ENCODE data around the gene KDSR.

The KDSR gene

DNA sequence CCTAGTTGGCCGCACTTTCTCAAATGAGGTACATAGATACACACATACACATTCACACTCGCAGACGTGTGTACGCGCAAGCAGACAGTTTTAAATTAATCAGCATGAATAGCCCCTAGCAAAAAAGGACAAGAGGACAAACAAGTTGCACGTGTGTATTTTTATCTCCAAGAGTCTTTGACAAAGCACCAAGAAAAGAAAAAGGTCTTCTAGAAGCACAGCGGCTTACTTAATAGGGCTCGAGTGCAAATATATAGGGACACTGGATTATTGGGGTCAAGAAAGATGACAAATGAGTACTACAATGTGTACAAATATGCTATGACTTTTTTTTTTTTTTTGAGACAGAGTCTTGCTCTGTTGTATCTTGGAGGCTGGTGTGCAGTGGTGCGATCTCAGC lies 45.7 kb downstream of the KDSR start:
- no peak for DNase-seq (ENCODE audit: low read depth, low spot score)

DNA sequence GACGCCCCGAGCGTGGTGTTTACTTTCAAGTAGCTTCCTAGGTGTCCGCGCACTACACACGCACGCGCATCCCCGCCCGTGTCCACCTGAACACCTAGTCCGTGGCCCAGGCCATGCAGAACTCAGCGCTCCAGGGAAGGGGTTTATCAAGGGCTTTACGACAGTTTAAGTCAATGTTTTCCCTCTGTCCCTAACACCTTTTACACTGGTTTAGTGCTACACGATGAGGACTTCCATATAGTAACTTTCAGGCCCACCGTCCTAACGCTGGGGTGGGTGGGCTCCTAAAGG lies 46.1 kb downstream of the KDSR start:
- DNase-seq (ENCODE audit: low read depth, low spot score): no peak

DNA sequence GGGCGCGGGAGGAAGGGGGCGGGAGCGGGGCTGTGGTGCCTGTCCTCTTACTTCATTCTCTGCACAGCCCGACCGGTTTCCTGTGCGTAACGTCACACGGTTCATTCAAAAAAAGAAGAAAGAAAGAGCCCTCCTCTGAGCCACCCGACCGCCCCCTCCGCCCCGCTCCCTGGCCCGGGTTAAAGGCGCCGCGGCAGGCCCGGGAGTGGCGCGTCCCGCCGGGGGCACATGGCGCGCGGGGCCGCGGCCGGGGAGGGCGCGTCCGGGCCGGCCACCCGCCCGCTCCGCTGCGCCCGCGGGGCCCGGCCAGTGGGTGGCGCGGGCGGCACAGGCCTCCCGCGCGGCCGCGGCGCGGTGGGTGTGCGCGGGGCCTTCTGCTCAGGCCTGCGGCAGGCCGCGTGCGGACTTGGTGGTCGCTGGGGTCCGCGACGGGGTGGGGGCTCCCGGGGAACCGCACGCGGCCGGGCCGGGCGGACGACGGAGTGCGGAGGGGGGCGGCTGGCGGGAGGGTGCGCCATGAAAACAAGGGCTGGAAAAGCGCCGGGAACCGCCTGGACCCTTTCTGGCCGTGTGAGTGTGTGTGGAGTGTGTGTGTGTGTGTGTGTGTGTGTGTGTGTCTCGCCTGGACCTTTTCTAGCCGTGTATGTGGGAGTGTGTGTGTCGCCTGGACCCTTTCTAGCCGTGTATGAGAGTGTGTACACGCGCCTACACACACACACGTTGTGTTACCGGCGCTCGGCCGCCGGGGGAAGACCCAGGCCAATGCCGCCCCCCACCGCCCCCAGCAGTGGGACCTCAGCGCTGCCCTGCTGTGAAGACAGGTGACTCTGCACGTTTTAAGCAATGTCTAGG lies 46.7 kb downstream of the KDSR start:
- peak; percentile 88 for DNase-seq (ENCODE audit: low read depth, low spot score)

DNA sequence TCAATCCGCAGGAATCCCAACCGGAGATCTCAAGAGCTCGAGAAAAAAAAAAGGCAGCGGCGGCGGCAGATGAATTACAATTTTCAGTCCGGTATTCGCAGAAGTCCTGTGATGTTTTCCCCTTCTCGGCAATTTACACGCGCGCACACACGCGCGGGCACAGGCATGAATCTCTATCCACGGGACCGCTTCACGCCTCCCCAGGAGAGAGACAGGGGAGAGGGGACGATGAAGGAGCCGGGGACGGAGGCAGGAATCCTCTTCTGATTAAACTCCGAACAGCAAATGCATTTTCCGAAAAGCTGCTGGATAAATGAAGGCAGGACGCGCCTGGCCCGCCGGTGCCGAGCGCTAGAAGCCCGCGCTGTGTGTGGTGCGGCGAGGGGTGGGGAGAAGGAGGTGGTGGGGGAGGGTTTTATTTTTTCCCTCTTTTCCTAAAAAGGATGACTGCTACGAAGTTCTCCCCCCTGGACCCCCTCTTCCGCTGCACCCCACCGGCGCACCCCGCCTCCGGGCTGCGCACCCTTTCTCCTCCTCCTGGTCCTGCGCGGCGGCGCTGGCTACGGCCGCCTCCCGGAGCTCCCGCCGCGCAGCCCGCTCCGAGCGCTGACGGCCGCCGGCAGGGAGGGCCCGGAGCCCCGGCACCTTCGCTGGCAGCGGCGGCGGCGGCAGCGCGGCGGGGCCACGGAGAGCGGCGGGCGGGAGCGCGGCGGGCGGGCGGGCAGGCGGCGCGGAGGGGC lies 47.5 kb downstream of the KDSR start, which contains the start of gene BCL2:
TSS of gene BCL2 (minus strand) at position 387 of the 740 bp plus-strand sequence.
- DNase-seq (ENCODE audit: low read depth, low spot score): peak; percentile 72

DNA sequence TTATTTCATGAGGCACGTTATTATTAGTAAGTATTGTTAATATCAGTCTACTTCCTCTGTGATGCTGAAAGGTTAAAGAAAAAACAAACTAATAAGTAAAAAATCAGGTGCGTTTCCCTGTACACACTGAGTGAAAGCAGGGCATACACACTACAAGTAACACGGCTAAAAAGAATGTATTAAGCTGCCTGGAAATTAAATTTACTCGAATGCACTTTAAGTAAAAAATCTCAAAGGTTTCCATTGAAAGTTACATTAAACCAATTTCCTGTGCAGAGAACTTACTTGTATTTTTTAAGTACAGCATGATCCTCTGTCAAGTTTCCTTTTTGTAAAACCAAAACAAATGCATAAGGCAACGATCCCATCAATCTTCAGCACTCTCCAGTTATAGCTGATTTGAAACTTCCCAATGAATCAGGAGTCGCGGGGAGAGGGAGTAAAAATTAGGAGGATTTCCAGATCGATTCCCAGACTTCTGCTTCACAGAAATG lies 48.1 kb downstream of the KDSR start:
- DNase-seq (ENCODE audit: low read depth, low spot score): no peak

DNA sequence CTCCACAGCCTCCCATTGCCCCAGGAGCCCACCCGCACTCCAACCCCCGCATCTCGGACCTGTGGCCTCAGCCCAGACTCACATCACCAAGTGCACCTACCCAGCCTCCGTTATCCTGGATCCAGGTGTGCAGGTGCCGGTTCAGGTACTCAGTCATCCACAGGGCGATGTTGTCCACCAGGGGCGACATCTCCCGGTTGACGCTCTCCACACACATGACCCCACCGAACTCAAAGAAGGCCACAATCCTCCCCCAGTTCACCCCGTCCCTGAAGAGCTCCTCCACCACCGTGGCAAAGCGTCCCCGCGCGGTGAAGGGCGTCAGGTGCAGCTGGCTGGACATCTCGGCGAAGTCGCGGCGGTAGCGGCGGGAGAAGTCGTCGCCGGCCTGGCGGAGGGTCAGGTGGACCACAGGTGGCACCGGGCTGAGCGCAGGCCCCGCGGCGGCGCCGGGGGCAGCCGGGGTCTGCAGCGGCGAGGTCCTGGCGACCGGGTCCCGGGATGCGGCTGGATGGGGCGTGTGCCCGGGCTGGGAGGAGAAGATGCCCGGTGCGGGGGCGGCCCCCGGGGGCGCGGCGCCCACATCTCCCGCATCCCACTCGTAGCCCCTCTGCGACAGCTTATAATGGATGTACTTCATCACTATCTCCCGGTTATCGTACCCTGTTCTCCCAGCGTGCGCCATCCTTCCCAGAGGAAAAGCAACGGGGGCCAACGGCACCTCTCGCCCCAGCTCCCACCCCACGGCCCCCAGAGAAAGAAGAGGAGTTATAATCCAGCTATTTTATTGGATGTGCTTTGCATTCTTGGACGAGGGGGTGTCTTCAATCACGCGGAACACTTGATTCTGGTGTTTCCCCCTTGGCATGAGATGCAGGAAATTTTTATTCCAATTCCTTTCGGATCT lies 48.8 kb downstream of the KDSR start:
- DNase-seq (ENCODE audit: low read depth, low spot score): peak; percentile 56

DNA sequence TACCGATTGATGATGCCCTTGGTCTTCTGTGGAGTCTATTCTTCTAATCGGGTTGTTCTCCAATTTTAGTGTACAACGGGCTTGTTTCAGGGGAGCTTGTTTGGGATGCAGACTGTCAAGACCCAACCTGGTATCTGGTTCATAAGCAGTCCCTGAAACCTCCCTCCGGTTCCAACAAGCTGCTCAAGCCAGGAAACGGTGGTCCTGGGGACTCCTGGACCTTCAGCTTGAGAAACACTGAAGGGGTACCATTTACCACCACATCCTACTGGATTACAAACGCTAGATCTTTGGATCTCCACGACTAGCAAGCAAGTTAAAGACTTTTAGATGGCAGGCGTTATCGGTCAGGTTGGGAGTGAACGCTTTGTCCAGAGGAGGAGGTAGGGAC lies 49.5 kb downstream of the KDSR start:
- DNase-seq (ENCODE audit: low read depth, low spot score): no peak

DNA sequence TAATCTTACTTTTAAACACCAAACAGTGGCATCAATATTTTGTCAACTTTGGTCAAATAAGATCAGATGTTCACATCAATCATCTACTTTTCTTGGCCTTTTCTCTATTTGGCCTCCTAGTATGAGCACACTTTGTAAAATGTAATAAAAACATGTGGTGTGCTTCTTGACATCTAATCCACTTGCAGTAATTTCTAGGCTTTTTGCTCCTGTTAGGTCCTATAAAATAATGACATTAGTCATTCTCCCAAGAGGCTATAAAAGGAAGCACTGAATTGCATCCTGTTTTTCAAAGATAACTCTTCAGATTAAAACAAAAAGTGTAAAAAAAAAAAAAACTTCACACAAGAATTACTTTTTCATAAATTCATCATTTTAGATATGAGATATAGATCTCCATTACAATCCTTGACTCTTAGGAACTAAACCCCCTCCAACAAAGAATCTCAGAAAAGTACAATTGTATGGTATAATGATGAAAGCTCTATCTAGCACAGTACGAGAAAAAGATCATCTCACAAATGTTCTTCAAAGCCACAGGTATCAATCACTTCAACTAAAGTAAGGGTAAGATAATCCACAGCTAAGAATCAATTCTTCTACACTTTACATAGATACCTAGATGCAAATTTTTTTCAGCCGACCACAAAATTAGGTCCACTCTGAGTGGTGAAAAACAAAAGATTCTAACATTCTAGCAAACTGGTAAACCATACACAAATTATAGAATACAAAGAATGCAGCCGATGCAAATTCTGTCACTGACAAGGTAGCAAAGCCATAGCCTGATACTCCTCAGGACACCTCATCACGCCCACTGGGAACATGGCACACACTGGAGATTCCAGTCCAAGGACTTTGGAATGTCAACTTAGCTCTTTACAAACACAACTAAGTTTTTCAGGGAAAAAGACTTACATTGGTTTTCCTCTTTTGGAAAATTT lies 50.1 kb downstream of the KDSR start:
- DNase-seq (ENCODE audit: low read depth, low spot score): no peak

DNA sequence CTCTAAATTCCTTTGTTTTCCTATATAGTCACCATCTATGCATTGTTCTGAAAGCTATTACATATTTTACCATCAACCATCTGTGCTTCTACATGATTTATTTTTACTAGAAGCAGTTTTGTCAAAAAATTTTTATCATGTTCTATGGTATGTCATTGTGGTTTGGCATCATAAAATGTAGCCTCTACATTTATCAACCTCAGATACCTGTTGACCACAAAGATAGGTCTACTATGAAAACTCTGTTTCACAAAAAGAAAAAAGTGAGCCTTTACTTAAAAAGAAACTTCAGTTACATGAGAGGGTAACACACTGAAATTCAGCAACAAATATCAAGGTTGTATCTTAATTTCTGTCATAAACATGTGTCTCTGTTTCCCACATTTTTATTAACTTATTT lies 51.1 kb downstream of the KDSR start:
- no peak for DNase-seq (ENCODE audit: low read depth, low spot score)

DNA sequence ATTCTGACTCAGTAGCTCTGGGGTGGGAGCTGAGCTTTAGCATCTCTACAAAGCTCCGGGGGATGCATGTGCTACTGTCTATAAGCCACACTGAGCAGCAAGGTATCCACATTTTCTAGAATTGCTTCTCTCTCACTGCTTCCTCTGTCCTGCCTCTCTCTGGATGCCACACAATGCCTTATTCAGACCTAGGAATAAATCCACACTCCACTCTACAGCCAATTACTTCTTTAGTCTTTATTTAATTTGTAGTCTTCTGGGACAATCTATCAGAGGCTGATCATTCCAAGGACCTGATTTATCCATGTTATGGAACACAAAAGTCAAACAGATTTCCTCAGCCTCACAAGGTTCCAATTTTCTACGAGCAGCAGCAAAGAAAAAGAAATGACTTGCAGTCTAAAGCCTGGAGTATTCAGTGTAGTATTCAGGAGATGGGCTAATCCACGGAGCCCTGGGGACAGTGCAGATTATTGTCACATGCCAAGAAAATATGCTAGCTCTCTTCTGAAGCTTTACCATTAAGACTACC lies 51.8 kb downstream of the KDSR start:
- no peak for DNase-seq (ENCODE audit: low read depth, low spot score)

DNA sequence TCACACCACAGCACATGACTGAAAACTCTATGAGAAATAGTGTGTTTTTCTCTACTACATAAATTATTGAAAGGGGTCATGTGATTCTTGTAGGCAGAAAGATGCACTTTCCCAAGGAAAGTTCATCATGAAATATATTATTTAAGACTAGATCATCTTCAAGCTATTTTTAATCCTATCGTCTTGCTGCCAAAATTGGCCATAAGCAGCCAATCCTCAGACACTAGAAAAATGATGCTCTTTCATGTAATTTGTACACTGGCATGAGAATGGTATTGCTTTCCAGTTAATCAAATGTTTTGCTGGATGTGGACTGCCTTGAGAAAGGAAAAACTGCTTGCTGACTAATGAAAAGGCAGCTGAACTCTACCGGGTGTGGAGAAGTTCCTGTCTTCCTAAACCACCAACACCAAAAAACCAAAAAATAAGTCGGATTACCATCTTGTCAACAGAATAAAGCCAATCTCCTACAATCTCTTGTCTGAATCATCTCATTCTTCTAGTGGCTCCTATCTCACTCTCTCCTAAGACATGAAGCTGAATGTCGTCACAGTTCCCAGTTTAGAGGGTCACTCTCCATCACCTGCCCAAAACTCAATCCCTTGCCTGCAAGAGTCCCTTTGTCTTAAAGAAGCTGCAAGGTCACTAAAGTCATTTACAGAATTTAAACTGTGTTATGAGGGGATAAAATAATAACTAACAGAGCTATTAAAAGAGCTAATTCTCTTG lies 52.8 kb downstream of the KDSR start:
- no peak for DNase-seq (ENCODE audit: low read depth, low spot score)

DNA sequence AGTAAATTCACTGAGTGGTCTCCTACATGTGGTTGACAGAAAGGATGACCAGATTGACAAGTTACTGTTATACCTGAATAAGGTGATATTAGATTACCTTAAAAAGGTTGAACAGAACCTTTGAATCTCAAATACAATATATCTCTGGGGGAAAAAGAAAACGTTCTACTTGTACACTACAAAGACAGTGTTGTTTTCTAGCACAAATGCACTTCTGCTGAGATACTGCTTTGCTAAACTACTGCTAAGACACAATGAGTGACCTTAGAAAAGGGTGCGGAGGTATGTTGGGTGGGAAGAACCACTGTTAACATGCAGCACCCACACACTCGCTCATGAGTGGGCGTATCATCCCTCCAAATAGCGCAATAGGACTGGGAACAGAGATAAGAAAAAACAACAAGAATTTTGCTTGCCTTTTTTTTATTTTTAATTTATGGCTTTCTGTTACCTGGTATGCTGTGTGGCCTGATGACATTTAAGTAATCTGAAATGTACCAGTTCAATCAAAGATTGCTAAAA lies 53.5 kb downstream of the KDSR start:
- no peak for DNase-seq (ENCODE audit: low read depth, low spot score)

DNA sequence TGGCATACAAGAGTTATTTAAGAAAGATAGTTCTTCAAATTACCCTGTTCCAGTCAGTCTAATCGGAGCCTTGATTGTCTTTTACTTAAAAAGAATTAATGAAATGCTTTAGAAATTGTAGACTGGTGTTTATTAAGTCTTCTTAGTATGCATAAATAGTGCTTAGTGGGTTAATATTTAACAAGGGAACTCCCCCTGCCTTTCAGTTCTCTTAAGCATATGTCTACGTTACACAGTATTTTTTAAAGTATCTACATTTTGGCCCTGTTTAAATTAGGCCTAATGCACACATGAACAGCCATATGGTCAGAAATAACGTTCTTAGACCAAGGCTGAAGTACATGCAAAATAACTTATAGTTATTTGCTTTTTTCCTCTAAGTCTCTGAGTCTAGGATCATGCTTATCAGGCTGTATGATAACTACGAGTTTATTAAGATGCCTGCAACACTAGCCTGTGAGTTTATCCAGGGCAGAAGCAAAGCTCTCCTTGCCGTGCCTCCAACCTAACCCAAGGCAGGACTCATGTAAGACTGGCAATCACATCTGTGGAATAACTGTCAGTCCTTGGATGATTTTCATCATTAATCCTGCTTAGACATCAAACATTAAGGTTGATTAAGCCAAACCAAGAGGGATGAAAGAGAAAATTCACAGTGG lies 54.1 kb downstream of the KDSR start:
- DNase-seq (ENCODE audit: low read depth, low spot score): no peak

DNA sequence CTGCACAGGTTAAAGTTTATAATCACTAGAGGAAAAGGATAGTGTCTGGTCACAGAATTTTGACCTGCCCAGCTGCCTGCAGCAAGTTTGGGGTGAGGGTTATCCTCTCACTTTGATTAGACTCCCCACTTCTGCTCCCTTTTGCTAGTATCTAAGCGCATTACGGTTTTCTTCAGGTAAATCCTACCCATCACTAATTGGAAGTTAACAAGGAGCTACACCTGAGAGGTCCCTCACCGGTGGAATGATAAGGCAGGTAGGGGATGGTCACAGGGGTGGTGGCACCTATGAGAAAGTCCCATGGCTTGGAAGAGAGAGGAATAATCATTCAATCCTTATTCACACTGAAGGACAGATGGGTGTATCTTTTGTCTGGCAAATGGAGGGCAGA lies 55.0 kb downstream of the KDSR start:
- no peak for DNase-seq (ENCODE audit: low read depth, low spot score)

DNA sequence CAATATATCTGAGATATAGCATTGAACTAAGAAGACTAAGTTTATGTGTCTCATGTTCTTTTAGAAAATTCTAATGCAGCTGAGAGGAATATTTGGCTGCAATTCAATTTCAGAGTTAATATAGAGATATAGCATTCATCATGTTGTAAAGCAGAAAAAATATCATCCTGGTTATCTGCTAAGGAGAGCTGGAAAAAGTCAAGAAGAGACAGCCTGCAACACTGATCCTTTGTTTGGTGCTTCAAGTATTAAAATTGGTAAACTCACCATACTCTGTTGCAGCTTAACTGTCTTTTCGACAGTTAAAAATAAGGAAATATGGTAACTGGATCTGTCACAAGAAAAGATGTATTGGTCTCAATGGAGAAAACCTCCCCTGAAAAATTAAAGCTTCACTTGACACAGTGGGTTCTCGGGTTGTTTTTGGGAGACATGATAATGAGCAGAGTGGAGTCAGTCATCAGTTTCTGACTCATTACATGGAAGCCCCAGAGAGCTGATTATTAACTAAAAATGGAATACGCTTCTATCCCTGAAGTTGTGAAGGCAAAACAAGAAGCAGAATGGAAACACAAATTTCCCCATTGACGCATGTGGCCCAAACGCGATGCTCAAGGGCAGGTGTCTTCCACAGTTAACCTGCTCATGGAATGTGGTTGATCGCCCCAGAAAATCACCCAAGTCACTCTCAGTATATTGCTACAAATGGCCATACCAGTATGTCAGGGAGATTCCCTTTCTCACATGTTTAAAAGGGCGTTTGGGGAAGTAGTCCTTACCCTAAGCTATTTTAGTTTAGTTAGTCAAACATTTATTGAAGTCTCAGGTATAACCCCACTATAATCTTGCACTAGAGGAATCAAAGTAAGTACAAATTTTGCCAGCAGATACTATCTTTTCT lies 55.6 kb downstream of the KDSR start:
- no peak for DNase-seq (ENCODE audit: low read depth, low spot score)

DNA sequence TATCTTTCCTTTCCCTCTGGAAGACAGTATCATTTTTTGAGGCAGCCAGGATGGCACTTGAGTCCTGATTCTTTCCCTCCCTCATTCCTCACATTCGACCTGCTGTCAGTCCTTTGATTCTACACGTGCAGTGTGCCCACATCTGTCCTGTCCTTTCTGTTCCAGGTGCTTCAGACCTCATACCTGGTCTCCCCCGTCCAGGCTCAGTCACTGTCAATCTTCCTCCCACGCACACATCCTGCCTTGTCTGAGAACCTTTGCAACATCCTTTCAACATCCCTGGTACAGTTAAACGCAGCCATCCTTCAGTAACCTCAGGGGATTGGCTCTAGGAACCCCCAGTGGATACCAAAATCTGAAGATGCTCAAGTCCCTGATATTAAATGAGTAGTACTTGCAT lies 57.6 kb downstream of the KDSR start:
- DNase-seq (ENCODE audit: low read depth, low spot score): no peak

DNA sequence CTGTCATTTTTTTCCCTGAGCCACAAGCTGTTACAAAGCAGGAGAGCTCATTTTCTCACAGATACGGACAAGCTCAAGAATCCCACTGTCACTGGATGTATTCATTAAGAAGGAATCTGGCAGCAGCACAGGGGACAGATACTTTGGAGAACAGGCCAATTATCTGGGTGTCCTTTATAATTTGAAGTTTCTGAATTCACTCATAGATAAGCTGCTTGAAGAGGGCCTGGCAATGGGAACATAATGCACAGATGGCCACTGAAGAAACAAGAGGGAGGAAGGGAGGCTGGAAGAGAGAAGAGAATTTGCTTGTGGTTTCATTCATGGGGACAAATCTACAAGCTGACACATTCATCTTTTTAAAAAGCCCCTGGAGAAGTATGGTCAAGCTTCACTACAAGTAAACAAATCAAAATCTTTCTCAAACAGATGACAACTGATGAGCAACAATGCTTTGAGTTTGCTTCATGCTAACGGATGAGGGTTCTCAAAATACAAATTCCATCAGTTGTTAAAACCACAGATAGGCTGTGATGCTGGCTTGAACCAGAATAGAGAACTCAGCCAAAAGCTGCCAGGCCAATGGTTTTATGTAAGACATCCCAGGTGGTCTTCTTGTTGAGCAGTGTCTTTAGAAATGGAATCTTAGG lies 59.3 kb downstream of the KDSR start:
- peak; percentile 34 for DNase-seq (ENCODE audit: low read depth, low spot score)
